T-helper 1 cell treated with Interleukin-12 subunit alpha and Interleukin-12 subunit beta and Interleukin-4 antibody, amounts not matched to agents 30 μg/mL and 1 μg/mL, for 36 hours (primary cell): Measurements from ENCODE around the gene DCAF8.

Source experiments
- H3K27ac Mint-ChIP-seq: one replicate; pipeline ENCODE4 v1.8.0; 2021; ENCODE audit warnings: mild to moderate bottlenecking, mixed read lengths
- H3K27me3 Mint-ChIP-seq: one replicate; pipeline ENCODE4 v1.8.0; 2021; ENCODE audit warnings: low read depth, mixed read lengths
- H3K36me3 Mint-ChIP-seq: one replicate; pipeline ENCODE4 v1.8.0; 2021; ENCODE audit warnings: low read depth, mixed read lengths
- H3K4me1 Mint-ChIP-seq: one replicate; pipeline ENCODE4 v1.8.0; 2021; ENCODE audit warnings: low read depth, mixed read lengths
- H3K4me3 Mint-ChIP-seq: one replicate; pipeline ENCODE4 v1.8.0; 2021; ENCODE audit warnings: mild to moderate bottlenecking, moderate library complexity, mixed read lengths
- H3K9me3 Mint-ChIP-seq: one replicate; pipeline ENCODE4 v1.8.0; 2021; ENCODE audit warnings: mixed read lengths

Gene DCAF8

GRCh38 chr1:160251687-160252526, 10.4 kb downstream of the DCAF8 start:
- Mint-ChIP-seq H3K36me3 (peaks cover 9% of the 10 kb centered on the region), H3K9me3 (no peaks in the 10 kb centered on the region), H3K27ac (no peak overlapping the region), H3K4me1 (peaks cover 4% of the 10 kb centered on the region), H3K4me3 (no peak overlapping the region), H3K27me3 (no peaks in the 10 kb centered on the region)

- Mint-ChIP-seq H3K36me3 (peaks cover 9% of the 10 kb centered on the region), H3K4me3 (no peak overlapping the region)
These were observed 11.3 kb downstream of the DCAF8 start for GRCh38 chr1:160251011-160251410.

DNA sequence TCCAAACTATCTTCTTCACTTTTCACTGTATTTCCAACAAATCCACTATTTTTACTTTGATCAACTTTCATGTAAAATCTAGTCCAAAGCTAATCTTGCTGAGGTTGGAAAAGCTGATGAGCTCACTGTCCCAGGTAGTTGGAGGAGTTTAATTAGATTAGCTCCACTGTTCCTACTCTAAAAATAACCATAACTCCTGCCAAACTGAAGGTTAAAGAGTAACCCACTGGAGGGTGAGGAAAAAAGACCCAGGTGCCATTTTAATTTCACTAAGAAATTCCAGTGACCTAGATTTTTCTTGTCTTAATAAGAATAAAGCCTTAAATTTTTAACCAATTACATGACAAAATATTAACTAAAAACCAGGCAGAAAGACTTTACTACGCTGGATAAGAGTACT, 15.3 kb downstream of the DCAF8 start:
- Mint-ChIP-seq H3K4me1 (peaks cover 5% of the 10 kb centered on the region), H3K27me3 (no peaks in the 10 kb centered on the region), H3K4me3 (no peak overlapping the region), H3K9me3 (no peaks in the 10 kb centered on the region), H3K27ac (no peak overlapping the region), H3K36me3 (peaks cover 3% of the 10 kb centered on the region)

More at GRCh38 chr1:160251011-160251410, 11.3 kb downstream of the DCAF8 start:
- no peak overlapping the region for H3K27ac Mint-ChIP-seq
- no peaks in the 10 kb centered on the region for H3K27me3 Mint-ChIP-seq
- peaks cover 4% of the 10 kb centered on the region for H3K4me1 Mint-ChIP-seq
- H3K9me3 Mint-ChIP-seq, result no peaks in the 10 kb centered on the region

DNA sequence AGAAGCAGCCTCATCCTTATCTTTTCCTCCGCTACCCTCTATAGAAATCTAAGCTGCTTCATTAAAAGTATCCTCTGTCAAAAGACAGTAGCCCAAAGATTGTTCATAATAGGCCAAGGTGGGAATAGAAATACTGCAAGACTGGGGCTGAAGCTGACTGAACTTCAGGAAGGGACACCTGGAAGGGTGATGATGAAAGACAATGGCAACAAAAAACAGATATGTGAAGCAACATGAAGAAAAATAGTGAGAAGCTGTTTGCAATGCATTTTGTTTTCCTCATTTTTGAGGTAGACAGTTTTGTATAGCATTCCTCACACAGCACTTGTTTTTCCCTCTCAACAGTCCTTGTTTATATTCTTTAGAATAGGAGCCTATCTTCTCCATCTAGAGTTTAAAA, 16.9 kb downstream of the DCAF8 start:
- Mint-ChIP-seq H3K36me3 (peaks cover 5% of the 10 kb centered on the region), H3K4me1 (peaks cover 1% of the 10 kb centered on the region), H3K4me3 (no peak overlapping the region), H3K27ac (no peak overlapping the region), H3K9me3 (no peaks in the 10 kb centered on the region), H3K27me3 (no peaks in the 10 kb centered on the region)

GRCh38 chr1:160244209-160244608, 18.1 kb downstream of the DCAF8 start:
- peaks cover 15% of the 10 kb centered on the region for H3K36me3 Mint-ChIP-seq
- H3K9me3 Mint-ChIP-seq, result no peaks in the 10 kb centered on the region
- no peak overlapping the region for H3K4me3 Mint-ChIP-seq
- no peak overlapping the region for H3K27ac Mint-ChIP-seq
- H3K27me3 Mint-ChIP-seq, result no peaks in the 10 kb centered on the region
- peaks cover 1% of the 10 kb centered on the region for H3K4me1 Mint-ChIP-seq

DNA sequence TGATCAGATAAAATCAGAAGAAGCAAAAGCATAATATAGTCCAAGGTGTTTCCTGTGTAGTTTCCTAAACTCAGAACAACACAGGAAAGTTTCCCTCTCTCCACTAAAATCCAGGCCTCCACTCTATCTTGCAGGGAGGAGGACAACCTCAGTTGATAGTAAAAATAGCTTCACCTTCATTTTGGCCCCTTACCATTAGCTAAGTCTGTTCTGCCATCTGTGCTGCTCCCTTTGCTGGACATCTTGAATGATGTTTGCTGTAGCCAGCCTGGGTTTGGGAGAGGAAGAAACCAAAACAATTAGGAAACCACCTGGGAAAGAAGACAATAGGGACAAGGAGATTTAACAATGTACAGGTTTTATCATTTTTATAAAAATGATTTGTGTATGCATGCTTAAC, 18.6 kb downstream of the DCAF8 start:
- no peaks in the 10 kb centered on the region for H3K27me3 Mint-ChIP-seq
- H3K4me1 Mint-ChIP-seq, result peaks cover 3% of the 10 kb centered on the region
- H3K9me3 Mint-ChIP-seq, result no peaks in the 10 kb centered on the region
- no peak overlapping the region for H3K27ac Mint-ChIP-seq
- H3K4me3 Mint-ChIP-seq, result no peak overlapping the region
- peaks cover 16% of the 10 kb centered on the region for H3K36me3 Mint-ChIP-seq

GRCh38 chr1:160239582-160240299, 22.6 kb downstream of the DCAF8 start:
- Mint-ChIP-seq H3K27ac (no peak overlapping the region), H3K4me1 (peaks cover 13% of the 10 kb centered on the region), H3K9me3 (no peaks in the 10 kb centered on the region), H3K36me3 (peaks cover 33% of the 10 kb centered on the region), H3K4me3 (no peak overlapping the region), H3K27me3 (no peaks in the 10 kb centered on the region)

DNA sequence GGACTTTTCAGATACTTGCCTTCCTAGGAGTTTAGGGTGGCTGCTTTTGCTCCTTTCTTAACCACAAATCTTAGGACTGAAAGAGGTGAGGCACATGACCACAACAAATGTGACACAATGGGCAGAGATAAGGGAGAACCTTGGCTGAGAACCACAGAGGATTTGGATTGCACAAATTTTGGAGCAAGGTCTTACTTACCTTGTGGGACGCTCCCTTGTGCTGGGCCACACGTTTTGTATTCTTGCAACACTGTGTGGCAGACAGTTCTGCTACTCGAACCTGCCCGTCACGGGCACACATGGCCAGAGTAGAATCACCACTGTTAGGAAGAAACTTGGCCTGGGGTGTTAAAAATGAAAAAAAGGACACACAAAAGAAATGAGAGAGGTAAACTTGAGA, 23.9 kb downstream of the DCAF8 start:
- H3K4me3 Mint-ChIP-seq, result no peak overlapping the region
- peaks cover 39% of the 10 kb centered on the region for H3K36me3 Mint-ChIP-seq

DNA sequence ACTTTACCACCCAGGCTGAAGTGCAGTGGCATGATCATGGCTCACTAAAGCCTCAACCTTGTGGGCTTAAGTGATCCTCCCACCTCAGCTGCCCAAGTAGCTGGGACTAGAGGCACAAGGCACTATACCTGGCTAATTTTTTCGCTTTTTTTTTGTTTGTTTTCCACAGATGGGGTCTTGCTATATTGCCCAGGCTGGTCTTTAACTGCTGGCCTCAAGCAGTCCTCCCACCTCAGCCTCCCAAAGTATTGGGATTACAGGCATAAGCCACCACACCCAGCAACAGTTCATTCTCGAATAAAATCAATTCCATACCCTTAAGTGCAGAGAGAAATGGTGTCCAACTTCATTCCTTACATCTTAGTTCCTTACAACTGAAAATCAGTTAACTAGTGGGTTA, 24.8 kb downstream of the DCAF8 start:
- no peak overlapping the region for H3K4me3 Mint-ChIP-seq
- no peaks in the 10 kb centered on the region for H3K27me3 Mint-ChIP-seq
- peaks cover 41% of the 10 kb centered on the region for H3K36me3 Mint-ChIP-seq
- H3K4me1 Mint-ChIP-seq, result peaks cover 12% of the 10 kb centered on the region
- H3K9me3 Mint-ChIP-seq, result no peaks in the 10 kb centered on the region
- H3K27ac Mint-ChIP-seq, result peak overlapping the region; percentile 45

More for the DNA sequence above, 23.9 kb downstream of the DCAF8 start:
- Mint-ChIP-seq H3K27ac (no peak overlapping the region), H3K27me3 (no peaks in the 10 kb centered on the region), H3K9me3 (no peaks in the 10 kb centered on the region), H3K4me1 (peaks cover 12% of the 10 kb centered on the region)

- Mint-ChIP-seq H3K36me3 (peaks cover 41% of the 10 kb centered on the region), H3K4me3 (no peak overlapping the region), H3K4me1 (peaks cover 12% of the 10 kb centered on the region)
These were observed 25.5 kb downstream of the DCAF8 start for GRCh38 chr1:160236806-160237205.

DNA sequence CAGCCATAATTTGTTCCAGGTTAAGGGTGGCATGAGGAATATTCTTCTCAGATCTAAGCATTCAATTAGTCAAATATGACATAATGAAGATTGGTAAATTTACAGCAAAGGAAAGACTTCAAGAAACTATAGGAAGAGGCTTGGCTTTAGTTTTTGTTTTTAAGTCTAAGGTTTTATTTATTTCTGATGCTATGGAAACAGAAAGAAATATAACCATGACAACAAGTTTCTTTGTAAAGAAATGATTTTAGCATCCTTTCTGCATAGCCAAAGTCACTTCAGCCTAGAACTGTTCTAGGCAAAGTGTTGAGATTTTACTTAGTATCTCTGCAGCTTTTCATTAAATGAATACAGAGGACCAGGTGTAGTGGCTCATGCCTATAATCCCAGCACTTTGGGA, 29.4 kb downstream of the DCAF8 start:
- peaks cover 5% of the 10 kb centered on the region for H3K4me1 Mint-ChIP-seq
- no peaks in the 10 kb centered on the region for H3K27me3 Mint-ChIP-seq
- H3K9me3 Mint-ChIP-seq, result no peaks in the 10 kb centered on the region
- peaks cover 38% of the 10 kb centered on the region for H3K36me3 Mint-ChIP-seq
- H3K4me3 Mint-ChIP-seq, result no peak overlapping the region
- H3K27ac Mint-ChIP-seq, result no peak overlapping the region

More at GRCh38 chr1:160236806-160237205, 25.5 kb downstream of the DCAF8 start:
- Mint-ChIP-seq H3K27me3 (no peaks in the 10 kb centered on the region), H3K27ac (no peak overlapping the region), H3K9me3 (no peaks in the 10 kb centered on the region)

DNA sequence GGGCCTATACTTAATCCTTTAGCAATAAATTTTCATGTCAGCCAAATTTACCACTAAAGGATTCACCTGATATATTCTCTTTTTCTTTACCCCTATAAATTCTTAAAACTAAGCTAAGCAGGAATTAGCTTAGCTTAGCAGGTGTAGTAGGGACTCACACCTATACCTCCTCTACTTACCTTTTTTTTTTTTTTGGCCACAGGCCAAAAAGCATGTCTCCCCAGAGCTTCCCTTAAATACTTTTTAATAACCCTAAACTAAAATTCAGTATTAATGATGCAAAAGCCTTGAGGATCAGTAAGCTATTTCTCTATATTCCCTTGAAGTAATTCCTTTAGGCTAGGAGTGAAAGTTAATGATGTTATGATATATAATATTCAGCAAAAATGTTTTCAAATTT, 33.9 kb downstream of the DCAF8 start:
- no peaks in the 10 kb centered on the region for H3K27me3 Mint-ChIP-seq
- no peaks in the 10 kb centered on the region for H3K4me1 Mint-ChIP-seq
- H3K9me3 Mint-ChIP-seq, result no peaks in the 10 kb centered on the region
- H3K36me3 Mint-ChIP-seq, result peaks cover 29% of the 10 kb centered on the region
- no peak overlapping the region for H3K4me3 Mint-ChIP-seq
- no peak overlapping the region for H3K27ac Mint-ChIP-seq

DNA sequence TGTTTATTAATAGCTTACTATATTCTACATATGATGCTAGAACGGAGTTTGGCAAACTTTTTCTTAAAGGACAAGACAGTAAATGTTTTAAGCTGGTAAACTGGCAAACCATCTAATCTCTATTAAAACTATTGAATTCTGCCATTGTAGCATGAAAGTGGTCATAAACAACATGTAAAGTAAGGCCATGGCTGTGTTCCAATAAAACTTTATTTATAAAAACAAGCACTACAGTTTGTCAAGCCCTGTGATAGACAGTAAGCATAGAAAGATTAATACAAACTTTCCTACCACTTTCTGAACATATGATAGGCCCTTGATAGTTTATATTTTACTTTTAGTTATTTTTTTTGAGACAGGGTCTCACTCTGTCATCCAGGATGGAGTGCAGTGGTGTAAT, 34.8 kb downstream of the DCAF8 start:
- H3K27ac Mint-ChIP-seq, result no peak overlapping the region
- peaks cover 32% of the 10 kb centered on the region for H3K36me3 Mint-ChIP-seq
- H3K4me3 Mint-ChIP-seq, result no peak overlapping the region
- no peaks in the 10 kb centered on the region for H3K27me3 Mint-ChIP-seq
- no peaks in the 10 kb centered on the region for H3K4me1 Mint-ChIP-seq
- H3K9me3 Mint-ChIP-seq, result no peaks in the 10 kb centered on the region

GRCh38 chr1:160227034-160227433, 35.3 kb downstream of the DCAF8 start:
- Mint-ChIP-seq H3K4me3 (no peak overlapping the region), H3K27ac (peak overlapping the region; percentile 21), H3K27me3 (no peaks in the 10 kb centered on the region), H3K4me1 (no peaks in the 10 kb centered on the region), H3K9me3 (no peaks in the 10 kb centered on the region), H3K36me3 (peaks cover 37% of the 10 kb centered on the region)

- Mint-ChIP-seq H3K27ac (no peak overlapping the region), H3K4me3 (no peak overlapping the region), H3K36me3 (peaks cover 39% of the 10 kb centered on the region), H3K9me3 (no peaks in the 10 kb centered on the region), H3K4me1 (no peaks in the 10 kb centered on the region), H3K27me3 (no peaks in the 10 kb centered on the region)
These were observed 35.7 kb downstream of the DCAF8 start for GRCh38 chr1:160226623-160227022.
